Pancreas (tissue), 10 donors: ENCODE measurements around the gene SSX2IP. TPM values are rescaled to one million over a fixed set of nuclear protein-coding genes. Genes with fewer than 3 reads are reported as not detected.

Source experiments
- ATAC-seq, 4 donors: fragments of 200-7000 bp; cut with Tn5 transposase; one replicate each; pipeline versions ENCODE4 v1.8.0 to v1.9.1; 2020; ENCODE audit warnings: mild to moderate bottlenecking in 4 of 4, moderate library complexity in 4 of 4
- DNase-seq, 6 donors: peaks; one replicate each; pipeline ENCODE4 v3.0.0-alpha.2; 2020
- FAIRE-seq: peaks from 2 replicates; lab custom pipeline; 2012; peaks lifted over from hg19 to GRCh38; lab: Jason Lieb, UNC
- H3K27ac ChIP-seq, 4 donors: fragments of 200-600 bp; sonication (generic); 1 replicate in 3 of 4; 2 replicates in 1 of 4; pipeline versions ENCODE4 v1.5.0 to v1.8.0; 2020
- H3K27me3 ChIP-seq, 4 donors: fragments of 200-600 bp; one replicate each; pipeline ENCODE4 v1.8.0; 2021
- H3K36me3 ChIP-seq, 3 donors: fragments of 200-600 bp; sonication (generic) in 1 of 3; one replicate each; pipeline versions ENCODE4 v1.5.0 to v1.8.0; 2020 to 2021
- H3K4me1 ChIP-seq, 3 donors: fragments of 200-600 bp; one replicate each; pipeline ENCODE4 v1.8.0; 2021
- H3K4me3 ChIP-seq, 4 donors: fragments of 200-600 bp; sonication (generic) in 2 of 4; one replicate each; pipeline versions ENCODE4 v1.5.0 to v1.8.0; 2020 to 2021
- H3K9me3 ChIP-seq, 4 donors: fragments of 200-600 bp; one replicate each; pipeline ENCODE4 v1.8.0; 2021
- CTCF ChIP-seq, 4 donors: fragments of 200-600 bp; sonication (generic) in 3 of 4; IDR thresholded peaks; one replicate each; pipeline versions ENCODE4 v1.5.0 to v1.8.0; 2021; ENCODE audit warnings: antibody characterized with exemption in 4 of 4
- WGBS, 2 donors: extraction: QIAGEN DNeasy Blood & Tissue Kit; methylation state at CpG; one replicate each; pipeline ENCODE4 v1.1.7; 2013; 5-methylcytosine and 5-hydroxymethylcytosine counted together
- intact Hi-C, 3 donors: fragments of 100-400 bp; cut with DNase I; formaldehyde crosslinking; loops; one replicate each; pipeline versions ENCODE4 v1.11.1 to v1.14.2; 2022
- polyA plus RNA-seq, 2 donors: library from polyadenylated mRNA; stranded (reverse); fragments of 200-250 nt; gene quantifications; one replicate each; pipeline ENCODE4 v1.2.3, GENCODE V29; 2013
- total RNA-seq, 6 donors: library from RNA; stranded (reverse); fragmentation: NEBNext Ultra II Directional in 4 of 6; extraction: Animal tissue kit (Norgen Biotek cat#: 25700) in 4 of 6; gene quantifications; one replicate each; pipeline versions ENCODE4 v1.2.1 to v1.2.4, GENCODE V29; 2021 to 2023
- donor health status: healthy with polysubstance abuse.
- donor health status: DM: no; HTN: no; CAD: no; lungs with moderate emphysema.
- donor health status: DM: no; HTN: no; CAD: no.
- donor health status: control.
- donor health status: control.
- donor health status: Bipolar disorder and iron deficiency.
- donor health status: DM: yes; HTN: yes; CAD: no.
- donor health status: DM: no; HTN: no; CAD: no.
- donor health status: DM: no; HTN: no; CAD: no.
- donor health status: DM: yes; HTN: yes; CAD: no.

SSX2IP gene
- total and polyA plus RNA-seq, 8 donors: 1.9 to 10.2 (median 5.3) TPM

GRCh38 chr1:84720221-84720780, 30.0 kb upstream of the SSX2IP start:
- 5 to 10% methylated on average over 5 of the region's 5 CpGs for WGBS, 2 donors
- Histone ChIP-seq H3K9me3 (no peaks in the 10 kb centered on the region), H3K4me3 (no peak overlapping the region), H3K4me1 (peaks cover 4 to 18% (median 15%) of the 10 kb centered on the region in 3 donors), H3K36me3 (no peaks in the 10 kb centered on the region), H3K27me3 (no peaks in the 10 kb centered on the region), H3K27ac (peak overlapping the region in 2 of 4 donors; percentile 69 to 71)
- TF ChIP-seq CTCF (IDR thresholded peaks at IDR 0.05): no peak
- ATAC-seq: peak; percentile 70 to 87 (median 83)
- intact Hi-C loops: no loop called here
- peak; percentile 41 for FAIRE-seq
- peak in 1 of 6 donors; percentile 18 for DNase-seq

GRCh38 chr1:84719543-84720217, 29.4 kb upstream of the SSX2IP start:
- intact Hi-C loops: no loop called here
- Histone ChIP-seq H3K36me3 (no peaks in the 10 kb centered on the region), H3K27me3 (no peaks in the 10 kb centered on the region), H3K27ac (peak overlapping the region in 2 of 4 donors; percentile 69 to 71), H3K4me3 (no peak overlapping the region), H3K9me3 (no peaks in the 10 kb centered on the region), H3K4me1 (peaks cover 4 to 18% (median 15%) of the 10 kb centered on the region in 3 donors)
- FAIRE-seq (no peak), DNase-seq (no peak), ATAC-seq (peak; percentile 19 to 66 (median 52))
- WGBS, 2 donors: 20 to 28% methylated on average over 8 of the region's 8 CpGs
- TF ChIP-seq CTCF (IDR thresholded peaks at IDR 0.05): no peak

- no peak for FAIRE-seq
- intact Hi-C loops: no loop called here
- no peaks in the 10 kb centered on the region for H3K27me3 ChIP-seq
- ATAC-seq: no peak
- H3K4me3 ChIP-seq: no peak overlapping the region
- DNase-seq: no peak
- no peaks in the 10 kb centered on the region for H3K36me3 ChIP-seq
- peaks cover 0 to 9% (median 8%) of the 10 kb centered on the region in 3 donors for H3K4me1 ChIP-seq
- H3K9me3 ChIP-seq: no peaks in the 10 kb centered on the region
- no peak for TF ChIP-seq CTCF (IDR thresholded peaks at IDR 0.05)
- H3K27ac ChIP-seq: no peak overlapping the region
- 80 to 81% methylated on average over 3 of the region's 3 CpGs for WGBS, 2 donors
These were observed 25.2 kb upstream of the SSX2IP start for GRCh38 chr1:84715342-84716019.

GRCh38 chr1:84712276-84712874, 22.1 kb upstream of the SSX2IP start:
- DNase-seq (no peak), FAIRE-seq (no peak), ATAC-seq (peak; percentile 29 to 67 (median 36))
- no peaks in the 10 kb centered on the region for H3K27me3 ChIP-seq
- no peaks in the 10 kb centered on the region for H3K9me3 ChIP-seq
- no peaks in the 10 kb centered on the region for H3K4me1 ChIP-seq
- no peak for TF ChIP-seq CTCF (IDR thresholded peaks at IDR 0.05)
- H3K4me3 ChIP-seq: no peak overlapping the region
- intact Hi-C loops: no loop called here
- no peaks in the 10 kb centered on the region for H3K36me3 ChIP-seq
- H3K27ac ChIP-seq: no peak overlapping the region
- WGBS, 2 donors: 93 to 94% methylated on average over 3 of the region's 3 CpGs
